NCI-H748 treated with DMSO at 0.1 percent for 48 hours (cell line): ENCODE measurements around the gene TUBB6.

Experiments used
- DNase-seq: peaks from one replicate; lab custom pipeline; 2025; lab: John Stamatoyannopoulos, UW

The TUBB6 gene

DNA sequence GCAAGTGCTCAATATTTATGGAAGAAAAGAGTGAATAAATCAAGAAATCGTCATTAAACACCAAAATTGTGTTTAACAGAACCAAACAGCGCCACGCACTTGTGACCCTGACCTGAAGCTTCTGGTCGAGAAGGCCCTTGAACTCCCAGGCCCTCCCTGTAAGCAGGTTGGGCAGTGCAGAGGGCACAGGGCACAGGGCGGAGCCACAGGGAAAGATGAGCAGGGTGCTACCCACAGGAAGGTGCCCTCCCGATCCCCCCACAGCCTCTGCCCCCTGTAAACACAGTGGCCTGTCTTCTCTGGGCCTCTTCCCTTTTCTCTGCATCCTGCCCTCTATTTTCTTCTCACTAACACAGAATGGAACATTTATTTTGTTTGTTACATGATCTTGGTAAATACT is 16.9 kb upstream of the TUBB6 start:
- no peak for DNase-seq

DNA sequence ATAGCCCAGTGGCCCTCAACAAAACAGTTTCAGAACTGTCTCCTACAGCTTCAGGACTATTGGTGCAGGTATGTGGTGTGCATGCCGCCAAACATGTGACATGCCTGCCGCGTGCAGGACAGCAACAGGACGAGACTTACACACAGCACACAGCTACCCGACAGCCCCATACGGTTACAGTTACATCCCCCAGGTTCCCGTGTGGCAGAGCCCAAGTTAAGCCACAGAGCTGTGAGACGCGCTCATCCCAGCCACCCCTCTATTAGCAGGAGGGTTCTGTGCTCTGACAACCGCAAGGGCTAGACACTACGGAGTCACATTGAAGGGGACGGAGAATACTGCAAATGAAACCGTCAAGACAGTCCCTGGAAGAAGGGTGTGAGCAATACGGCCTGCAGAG is 16.4 kb upstream of the TUBB6 start:
- DNase-seq = no peak

DNA sequence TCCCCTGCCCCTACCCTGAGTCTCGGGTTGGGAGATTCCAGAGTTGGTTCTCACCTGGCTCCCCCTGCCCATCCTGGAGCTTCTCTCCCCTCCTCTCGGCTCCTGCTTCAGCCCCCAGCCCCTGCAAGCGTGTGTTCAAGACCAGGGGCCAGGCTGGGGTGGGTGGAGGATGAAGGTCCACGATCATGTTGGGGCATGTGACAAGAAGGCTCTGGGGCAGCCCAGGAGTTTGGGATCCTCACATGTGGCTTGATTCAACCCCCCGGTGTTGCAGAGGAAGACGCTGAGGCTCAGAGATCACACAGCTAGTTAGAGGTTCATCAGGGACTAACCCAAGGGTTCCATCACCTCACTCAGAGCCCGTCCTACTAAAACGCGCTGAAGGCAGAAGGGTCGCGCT is 14.2 kb upstream of the TUBB6 start:
- DNase-seq = no peak

DNA sequence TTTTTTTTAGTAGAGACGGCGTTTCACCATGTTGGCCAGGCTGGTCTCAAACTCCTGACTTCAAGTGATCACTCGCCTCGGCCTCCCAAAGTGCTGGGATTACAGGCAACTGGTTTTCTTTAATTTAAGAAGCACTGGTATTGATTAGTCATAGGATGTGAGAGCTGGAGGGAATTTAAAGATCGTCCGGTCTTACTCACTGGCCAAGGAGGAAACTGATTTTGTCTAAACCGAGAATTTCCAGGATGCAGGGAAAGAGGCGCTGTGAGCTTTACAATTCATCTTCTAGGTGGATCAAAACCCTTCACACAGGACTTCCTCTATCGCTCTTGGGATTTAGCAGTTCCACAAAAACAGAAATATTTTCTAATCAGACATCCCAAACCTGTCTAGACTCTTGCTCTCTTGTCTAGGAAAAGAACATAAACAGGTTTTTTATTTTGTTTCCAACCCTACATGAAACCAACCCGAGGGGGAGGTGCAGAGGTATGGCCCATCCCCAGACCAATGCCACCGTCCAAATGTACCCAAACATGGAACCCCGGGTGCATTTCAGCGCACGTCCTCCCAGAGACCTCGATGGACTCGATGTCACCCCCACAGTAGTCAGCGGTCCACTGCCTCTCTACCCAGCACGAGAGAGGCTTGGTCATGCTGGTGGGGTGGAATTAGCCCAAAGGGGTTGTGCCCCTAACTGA is 12.5 kb upstream of the TUBB6 start:
- no peak for DNase-seq

DNA sequence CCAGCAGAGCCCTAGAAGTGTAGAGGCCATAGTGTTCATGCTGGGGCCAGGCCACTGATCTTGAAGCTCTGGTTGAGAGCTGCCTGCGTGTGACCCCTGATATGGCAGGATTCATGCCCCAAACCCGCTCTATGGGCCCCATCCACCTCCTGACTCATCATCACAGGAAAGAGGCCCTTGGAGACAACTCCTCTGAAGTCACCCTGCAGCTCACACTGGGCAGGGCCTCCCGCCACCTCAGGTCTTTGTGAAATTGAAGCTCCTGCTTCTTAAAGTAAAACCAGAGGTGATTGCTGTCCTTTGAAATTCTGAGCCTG is 12.0 kb upstream of the TUBB6 start:
- no peak for DNase-seq

DNA sequence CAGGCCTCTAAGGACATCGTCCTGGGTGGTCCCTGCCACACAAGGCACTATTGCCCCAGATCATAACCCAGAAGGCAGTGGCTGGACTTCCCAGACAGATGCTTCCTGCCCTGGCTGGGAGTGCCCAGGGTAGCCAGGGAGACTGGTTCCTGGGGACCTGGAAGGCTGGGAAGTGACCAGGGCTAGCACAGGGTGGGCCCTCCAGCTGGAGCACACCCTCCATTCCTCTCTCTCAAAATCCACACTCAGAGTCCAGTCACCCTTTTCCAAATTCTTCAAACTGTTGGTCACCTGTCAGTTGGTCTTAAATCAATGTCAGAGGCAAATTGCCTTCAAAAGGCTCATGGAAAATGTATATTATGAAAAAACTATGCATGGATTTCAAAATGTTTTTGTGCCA is 11.6 kb upstream of the TUBB6 start:
- no peak for DNase-seq

DNA sequence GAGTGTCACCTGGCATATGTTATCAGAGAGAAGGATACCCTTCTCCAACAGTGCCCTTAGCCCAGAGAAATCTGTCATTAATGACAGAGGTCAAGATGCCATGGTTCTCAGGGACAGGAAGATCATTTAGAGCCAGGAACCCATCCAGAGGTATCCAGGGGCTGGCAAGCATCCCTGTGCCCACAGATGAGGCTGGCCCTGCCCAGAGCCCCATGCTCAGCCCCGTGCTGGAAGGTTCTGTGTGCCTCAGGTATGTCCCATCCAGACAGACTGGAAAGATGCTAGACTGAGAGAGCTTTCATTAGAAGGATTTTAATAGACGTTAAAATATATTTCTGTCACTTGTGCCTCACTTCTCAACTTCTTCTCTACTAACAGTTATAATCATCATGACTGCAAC is 8.2 kb upstream of the TUBB6 start:
- no peak for DNase-seq

DNA sequence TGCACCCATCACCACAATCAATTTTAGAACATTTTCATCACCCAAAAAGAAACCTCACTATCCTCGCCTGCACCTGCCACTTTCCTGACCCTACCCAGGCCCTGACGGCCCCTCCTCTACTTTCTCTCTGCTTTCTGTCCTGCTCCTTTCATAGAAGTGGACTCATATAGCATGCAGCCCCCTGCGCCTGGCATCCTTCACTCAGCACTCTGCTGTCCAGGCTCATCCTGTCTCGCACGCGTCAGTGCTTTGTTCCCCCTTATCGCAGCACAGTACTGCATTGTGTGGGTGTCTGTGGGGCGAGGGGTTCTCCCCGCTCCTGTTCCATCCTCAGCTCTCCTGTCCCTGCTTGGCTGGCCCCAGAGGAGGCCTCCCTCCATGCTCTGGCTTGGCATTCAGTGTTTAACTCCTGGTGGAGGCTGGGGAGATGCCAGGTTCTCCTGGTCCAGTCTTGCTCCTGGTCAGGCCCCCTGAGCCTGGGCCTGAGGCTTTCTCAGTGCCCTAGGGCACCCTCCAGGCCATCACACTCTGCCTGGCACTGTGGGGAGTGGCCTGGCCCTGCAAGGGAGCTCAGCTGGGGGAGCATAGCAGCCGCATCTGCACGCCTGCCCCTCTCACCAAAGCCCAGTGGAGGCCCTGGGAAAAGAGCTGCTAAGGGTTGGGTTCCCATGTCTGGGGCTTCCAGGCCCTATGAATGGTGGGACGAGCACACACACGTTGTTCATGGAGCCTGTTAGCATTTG is 6.6 kb upstream of the TUBB6 start:
- no peak for DNase-seq

DNA sequence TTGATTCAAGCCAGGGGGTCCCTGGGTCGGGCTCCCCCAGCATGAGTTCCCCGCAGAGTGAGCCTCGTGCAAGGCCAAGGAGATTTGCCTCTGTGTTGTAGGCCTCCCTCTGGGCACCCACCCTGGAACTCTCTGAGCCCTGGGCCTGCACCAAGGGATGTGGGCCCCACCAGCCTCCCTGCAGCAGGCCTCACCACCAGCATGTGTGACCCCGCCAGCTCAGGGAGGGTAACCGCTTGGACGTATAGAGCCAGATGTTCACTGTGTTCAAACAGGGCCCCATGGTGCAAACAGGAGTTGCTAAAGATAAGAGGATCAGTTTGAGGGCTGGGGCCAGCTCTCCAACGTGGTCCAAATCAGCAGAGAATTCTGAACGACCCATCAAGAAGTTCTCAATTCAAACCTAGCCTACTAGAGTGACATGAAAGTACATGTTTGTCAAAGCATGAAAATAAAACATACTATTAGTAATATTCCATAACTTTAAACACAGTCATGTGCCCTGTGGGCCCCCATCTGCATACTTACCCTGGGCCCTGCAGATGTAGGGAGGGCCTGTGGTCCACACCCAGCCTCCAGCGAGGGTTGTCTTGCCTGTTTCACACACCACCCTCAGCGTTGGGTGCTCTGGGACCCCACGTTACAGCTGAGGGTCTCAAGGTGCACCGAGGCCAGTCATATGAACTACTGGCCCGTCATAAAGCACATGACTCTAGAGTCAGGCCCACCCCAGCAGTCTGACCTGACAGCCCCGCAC is 5.5 kb upstream of the TUBB6 start:
- DNase-seq = no peak

DNA sequence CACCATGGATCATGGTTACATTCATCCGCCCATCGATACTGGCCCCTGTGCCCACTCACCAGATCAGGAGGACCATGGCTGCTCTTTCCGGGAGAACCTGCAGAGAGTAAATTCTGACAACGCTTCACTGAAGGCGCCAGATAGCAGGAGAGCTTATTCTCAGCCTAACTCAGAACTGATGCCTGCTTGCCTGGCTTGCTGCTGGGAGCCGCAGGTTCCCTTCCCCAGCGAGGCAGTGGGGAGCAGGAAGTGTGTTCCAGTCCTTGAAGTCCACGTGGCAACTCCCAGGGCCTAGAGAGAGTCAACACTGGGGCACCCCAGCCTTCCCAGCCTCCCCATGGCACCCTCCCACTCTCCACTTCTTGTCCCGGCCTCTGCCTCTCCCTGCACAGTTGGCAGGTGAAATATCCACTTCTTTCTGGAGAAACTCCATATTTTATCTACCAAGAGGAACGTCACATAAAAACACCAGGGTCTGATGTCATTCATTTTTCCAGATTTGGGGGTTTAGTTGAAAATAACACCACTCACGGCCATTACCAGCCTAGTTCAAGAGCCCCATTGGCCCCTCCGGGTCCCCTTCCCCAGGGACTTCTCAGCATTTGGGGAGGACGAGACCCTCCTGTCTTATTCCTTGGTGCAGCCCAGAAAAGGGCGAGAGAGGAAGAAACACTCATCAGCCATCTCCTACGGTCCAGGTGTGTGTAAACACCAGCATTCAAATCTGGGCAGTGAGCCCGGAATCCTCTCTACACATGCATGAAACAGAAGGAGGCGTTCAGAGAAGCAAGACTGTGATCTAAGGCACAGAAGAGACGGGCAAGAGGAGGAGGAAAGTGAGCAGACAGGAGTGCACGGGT is 3.5 kb upstream of the TUBB6 start:
- DNase-seq = no peak

DNA sequence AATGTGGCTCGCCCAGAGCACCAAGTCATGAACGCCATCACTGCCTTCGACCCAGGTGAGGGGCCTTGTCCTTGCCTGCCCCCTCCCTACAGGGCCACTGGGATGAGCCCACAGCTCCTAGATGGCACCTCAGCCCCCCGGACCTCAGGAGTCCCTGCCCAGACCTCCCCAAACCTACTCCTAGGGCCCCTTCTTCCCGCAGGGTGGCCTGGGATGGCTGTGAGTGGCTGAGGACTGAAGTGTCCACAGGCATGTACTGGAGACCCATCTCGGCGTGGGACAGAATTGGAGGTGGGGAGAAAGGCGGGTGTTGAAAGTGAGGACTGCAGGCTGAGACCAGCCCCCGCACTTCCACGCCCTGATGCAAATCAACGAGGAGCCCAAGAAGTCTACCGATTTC is 2.8 kb upstream of the TUBB6 start:
- DNase-seq = no peak

DNA sequence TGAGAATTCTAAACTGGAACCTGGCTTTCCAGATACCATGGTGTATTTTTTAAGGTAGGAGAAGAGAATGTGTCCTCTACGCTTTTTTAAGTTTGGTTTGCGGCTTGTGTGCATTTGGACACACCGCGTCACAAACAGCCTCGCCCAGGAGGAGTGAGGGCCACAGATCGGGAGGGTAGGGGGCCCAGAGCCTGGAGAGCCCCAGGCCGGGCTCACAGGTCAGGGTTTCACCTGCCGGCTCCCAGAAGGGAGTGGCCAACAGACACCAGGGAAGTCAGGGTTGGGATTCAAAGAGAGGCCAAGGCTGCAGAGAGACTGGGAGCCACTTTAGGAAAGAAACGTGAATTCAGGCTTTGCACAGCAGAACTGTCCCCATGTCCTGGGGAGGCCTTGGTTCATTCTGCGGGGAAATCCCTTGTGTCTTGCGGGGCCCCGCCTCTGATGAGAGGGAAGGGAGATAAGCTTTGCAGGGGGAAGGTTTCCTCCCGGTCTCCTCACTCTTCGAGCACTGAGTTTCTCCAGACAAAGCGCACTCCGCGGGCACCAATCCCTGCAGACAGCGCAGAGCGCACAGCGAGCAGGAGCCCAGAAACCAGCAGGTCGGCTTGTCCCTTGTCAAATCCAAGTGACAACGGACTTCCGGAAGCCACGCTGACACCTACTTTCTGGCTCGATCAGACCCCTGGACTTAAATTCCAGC is 2.0 kb upstream of the TUBB6 start:
- DNase-seq = no peak

DNA sequence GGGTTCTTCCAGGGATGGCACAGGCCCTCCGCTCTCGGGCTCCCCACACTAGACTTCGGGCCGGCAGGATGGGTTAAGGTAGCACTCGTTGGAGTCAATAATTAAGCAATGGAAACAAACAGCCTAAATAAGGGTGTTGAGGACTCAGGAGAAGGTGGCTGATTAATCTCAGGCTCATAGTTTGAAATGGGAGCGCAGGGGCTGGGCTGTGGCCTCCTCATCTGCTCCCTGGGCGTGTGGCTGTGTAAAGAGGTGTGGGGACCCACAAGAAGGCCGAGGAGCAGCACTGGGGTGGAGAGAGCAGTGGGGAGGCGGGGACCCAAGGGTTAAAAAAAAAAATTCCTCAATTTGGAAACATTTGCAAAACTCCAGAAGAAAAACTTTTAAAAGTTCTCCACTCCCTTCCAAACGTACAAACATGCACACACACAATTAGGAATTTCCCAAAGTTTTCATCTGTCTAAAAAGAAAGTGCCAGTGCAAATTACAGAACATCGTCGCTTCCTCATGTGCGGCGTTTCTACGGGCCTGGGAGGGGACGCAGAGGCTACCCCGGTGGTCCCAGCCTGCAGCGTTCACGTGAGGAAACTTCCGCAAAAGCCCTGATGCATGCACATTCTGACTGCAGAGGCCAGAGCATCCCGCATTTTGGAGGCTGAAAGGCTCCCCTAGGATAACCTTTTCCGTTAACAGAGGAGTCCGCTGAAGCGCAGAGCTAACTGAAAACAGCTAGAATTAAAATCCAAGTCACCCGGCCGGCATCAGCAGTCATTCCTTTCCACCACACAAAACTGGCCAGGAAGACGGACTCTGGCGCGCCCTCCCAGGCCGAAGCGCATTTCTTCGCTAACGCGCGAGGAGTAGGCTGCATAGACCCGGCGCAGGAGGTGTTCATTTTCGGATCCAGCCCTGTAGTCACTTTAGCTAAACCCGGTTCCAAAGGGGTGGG is 1.0 kb upstream of the TUBB6 start:
- no peak for DNase-seq

DNA sequence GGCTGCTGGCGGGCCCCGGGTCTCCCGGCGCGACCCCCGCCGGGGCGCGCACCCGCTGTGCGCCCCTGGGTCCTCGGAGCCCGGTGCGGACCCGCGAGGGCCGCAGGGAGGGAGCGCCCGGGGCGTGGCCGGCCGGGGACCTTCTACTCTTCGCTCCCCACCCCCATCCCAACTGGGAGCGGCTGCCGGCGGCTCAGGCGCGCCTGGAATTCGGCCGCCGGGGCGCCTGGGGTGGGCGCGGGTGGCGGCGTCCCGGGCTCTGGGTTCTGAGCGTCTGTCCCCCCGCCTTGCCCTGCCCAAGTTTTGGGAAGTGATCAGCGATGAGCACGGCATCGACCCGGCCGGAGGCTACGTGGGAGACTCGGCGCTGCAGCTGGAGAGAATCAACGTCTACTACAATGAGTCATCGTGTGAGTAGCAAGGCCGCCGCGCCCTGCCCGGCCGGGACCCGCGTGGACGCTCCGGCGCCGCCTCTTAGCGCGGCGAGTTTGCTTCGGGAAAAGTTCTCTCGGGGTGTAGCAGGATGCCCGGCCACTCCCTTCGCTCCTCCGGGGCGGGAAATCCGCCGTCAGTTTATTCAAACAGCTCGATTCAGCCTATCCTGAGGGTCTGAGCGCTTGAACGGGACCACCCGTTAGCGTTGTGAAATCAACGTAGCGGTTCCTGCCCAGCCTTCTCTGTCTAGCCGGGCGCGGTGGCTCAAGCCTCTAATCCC is 502 bp downstream of the TUBB6 start:
- no peak for DNase-seq

DNA sequence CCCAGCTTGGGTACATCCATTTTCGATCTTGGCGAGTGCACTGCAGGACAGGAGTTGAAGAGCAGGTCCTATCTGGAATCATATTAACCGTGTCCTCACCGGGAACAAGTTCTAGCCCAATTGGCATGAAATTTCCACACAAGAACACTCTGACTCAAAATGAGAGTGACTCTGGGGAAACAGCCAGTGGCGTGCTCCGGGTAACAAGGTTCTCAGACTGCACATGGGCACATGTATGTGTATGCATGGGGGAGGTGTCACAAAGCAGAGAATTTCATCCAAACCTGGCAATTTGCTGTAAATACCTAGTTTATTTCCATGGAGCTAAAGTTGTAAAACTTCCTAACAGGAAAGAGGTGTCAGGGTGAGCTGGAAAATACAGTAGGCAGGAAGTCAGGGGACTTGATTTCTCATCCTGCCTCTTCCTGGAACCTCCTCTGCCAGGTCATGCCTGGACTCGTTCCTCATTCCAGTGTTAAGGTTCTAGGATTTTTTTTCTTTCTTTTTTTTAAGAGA is 1.7 kb downstream of the TUBB6 start:
- DNase-seq = no peak

DNA sequence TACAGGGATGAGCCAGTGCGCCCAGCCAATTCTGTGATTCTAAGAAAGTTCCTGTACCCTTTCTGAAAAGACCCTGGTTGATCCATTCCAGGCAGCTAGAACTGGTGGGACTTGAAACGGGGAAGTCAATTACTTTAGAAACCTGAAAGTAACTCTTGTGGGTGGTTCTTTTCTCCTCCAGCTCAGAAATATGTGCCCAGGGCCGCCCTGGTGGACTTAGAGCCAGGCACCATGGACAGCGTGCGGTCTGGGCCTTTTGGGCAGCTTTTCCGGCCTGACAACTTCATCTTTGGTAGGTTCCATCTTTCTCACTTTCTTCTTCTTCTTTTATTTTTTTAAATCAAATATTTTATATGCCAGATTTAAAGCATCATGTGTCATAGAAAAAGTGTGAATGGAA is 2.7 kb downstream of the TUBB6 start:
- DNase-seq = no peak

DNA sequence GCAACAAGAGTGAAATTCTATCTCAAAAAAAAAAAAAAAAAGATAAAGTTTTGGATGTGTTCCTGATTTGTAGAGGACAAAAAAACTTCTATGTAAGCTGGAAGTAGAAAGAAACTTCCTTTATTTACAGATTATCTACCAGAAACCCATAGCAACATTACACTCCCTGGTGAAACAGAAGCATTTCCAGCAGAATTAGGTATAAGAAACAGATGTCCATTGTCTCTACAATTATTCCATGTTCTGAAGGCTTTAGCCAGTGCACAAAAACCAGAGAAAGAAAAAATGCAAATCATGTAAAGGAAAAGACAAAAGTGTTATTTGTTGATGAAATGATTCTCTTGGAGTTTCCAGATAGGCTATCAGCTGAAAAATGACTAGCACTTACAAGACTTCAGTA is 4.9 kb downstream of the TUBB6 start:
- DNase-seq = no peak

DNA sequence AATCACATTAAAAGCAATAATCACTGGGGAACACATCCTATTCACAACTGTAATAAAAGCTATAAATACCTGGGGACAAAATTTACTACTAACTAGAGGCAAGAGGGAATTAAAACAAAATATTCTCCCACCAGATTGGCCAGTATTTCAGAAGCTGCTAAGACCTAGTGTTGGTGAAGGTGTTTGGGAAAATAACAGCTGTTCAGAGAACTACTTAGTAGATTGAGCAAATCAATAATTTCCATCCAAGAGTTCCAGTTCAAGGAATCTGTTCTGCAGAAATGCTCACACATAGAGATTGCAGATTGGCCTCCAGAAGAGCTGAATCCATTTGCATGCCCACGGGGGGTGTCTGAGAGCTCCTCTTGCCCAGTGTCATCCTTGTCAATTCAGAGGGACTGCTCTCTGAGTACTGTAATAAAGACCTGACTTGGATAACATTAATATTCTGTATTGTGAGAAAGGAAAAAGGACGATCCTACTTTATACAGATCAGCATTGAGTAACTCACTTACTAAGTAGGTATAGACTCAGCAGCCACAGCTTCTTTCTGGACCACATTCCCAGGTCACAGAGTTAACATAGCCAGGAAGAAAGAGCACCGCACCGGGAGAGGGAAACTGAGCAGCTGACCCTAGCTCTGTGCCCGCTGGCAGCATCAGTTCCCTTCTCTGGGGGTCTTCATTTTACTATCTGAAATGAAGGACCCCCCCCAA is 5.6 kb downstream of the TUBB6 start:
- no peak for DNase-seq
